ENCODE results near the gene ARHGAP22. TPM values are rescaled to one million over a fixed set of nuclear protein-coding genes. Genes with fewer than 3 reads are reported as not detected.

ARHGAP22 gene
- total and polyA plus RNA-seq, 2 donors (not counting 1 experiment from before 2014, with no cell fraction given), result 10.4 to 75.5 TPM

DNA sequence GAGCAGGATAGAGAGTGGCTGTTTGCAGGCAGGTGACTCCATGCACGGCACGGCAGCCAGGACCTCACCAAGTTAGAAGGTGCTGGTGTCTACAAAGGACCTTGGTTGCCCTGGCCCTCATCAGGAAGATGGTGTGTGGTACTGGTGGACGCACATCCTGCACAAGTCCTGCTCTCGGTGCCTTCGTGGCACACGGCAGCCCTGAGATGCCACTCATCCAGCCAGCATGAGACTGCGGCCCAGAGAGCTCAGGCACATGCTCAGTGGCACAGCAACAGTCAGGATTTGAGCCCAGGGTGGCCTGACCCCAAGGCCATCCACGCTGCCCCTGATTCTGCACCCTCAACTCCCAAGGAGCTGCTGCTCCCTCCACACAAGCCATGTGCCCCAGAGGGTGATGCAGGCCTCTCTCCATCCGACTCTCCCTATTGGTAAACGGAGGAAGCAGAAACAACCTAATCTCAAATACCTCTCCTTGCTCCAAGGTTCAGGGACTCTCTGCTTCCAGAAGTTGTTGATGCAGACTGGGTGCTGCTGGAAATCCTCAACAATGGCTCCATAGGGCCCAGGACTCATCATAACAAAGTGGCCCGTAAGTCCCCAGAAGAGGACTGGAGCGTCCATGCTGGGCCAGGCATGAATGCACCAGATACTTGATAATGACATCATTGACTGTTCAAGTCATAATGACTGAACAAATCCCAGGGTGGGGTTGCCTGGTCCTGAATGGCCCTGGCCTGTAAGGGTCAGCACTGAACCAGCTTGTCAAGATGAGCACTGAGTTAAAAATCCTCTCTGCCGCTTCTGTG lies 93.6 kb downstream of the ARHGAP22 start:
- H3K9ac ChIP-seq (ENCODE audit: insufficient read depth, low read length), result no peak overlapping the region
- TF ChIP-seq CTCF (conservative IDR thresholded peaks at IDR 0.05 in 1 of 2, IDR thresholded peaks at IDR 0.05 in 1 of 2; ENCODE audit: low read depth in 1 of 2, low read length in 2 of 2) (no peak), EZH2 (IDR thresholded peaks at IDR 0.05; ENCODE audit: low read length, missing control alignments) (no peak)
- H3K36me3 ChIP-seq (ENCODE audit: control insufficient read depth, insufficient read depth, low read length), result no peaks in the 10 kb centered on the region
- no peak overlapping the region for H3K4me2 ChIP-seq (ENCODE audit: extremely low read depth, insufficient read depth, low read length)
- H3K4me1 ChIP-seq (ENCODE audit: control insufficient read depth, extremely low read depth, insufficient read depth, low read length), result peaks cover 9% of the 10 kb centered on the region
- no peaks in the 10 kb centered on the region for H3K9me3 ChIP-seq (ENCODE audit: control insufficient read depth, insufficient read depth, low read depth, low read length)
- no peaks in the 10 kb centered on the region for H3K27me3 ChIP-seq (ENCODE audit: control insufficient read depth, insufficient read depth, low read length)
- peaks cover 93% of the 10 kb centered on the region for H3K79me2 ChIP-seq (ENCODE audit: control insufficient read depth, insufficient read depth, low read length)
- no peak overlapping the region for H2AFZ ChIP-seq (ENCODE audit: low read length)
- no peak overlapping the region for H3K27ac ChIP-seq (ENCODE audit: insufficient read depth, low read length)
- no peak overlapping the region for H3K4me3 ChIP-seq (replicated peaks in 1 of 4; ENCODE audit: control extremely low read depth in 1 of 4, insufficient read depth in 1 of 4, low read depth in 3 of 4, low read length in 4 of 4)
- no peak for DNase-seq (ENCODE audit: low read depth in 2 of 2)
- no peaks in the 10 kb centered on the region for H4K20me1 ChIP-seq (ENCODE audit: control insufficient read depth, extremely low read depth, insufficient read depth, low read length)

DNA sequence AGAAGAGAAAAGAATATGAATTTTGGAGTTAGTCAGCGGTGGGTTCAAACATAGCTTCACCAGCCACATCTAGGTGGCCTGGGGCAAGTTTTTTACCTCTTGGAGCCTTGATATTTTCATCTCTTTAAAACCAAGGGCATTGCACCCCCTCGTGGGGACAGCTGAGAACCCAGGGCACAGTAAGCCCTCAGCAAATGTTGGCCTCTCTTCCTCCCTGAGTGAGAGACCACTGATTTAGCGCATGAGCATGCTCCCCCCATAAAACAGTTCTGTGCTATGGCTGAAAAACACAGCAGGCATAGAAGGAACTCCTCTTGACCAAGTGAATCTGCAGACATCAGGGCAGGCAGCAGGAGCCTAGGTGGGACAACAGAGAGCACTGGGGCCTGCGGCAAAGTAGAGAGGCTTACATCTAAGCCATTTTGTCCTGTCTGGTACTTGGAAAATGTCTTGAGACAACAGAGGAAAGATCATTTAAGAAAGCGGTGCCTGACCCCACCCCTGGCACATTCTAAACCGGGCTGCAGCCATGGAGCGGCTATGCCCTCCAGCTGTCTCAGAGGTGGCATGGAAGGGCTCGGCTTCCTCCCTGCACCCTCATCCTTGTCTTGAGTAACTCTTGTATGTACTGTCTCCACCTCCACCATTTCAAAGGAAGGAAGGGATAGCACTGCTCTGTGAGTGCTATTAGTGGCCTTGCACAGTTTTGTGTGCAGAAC lies 94.7 kb downstream of the ARHGAP22 start:
- no peak overlapping the region for H2AFZ ChIP-seq (ENCODE audit: low read length)
- DNase-seq (ENCODE audit: low read depth in 2 of 2), result peak in 1 of 2 donors; percentile 39
- H3K36me3 ChIP-seq (ENCODE audit: control insufficient read depth, insufficient read depth, low read length), result no peaks in the 10 kb centered on the region
- no peak overlapping the region for H3K27ac ChIP-seq (ENCODE audit: insufficient read depth, low read length)
- H3K9me3 ChIP-seq (ENCODE audit: control insufficient read depth, insufficient read depth, low read depth, low read length), result no peaks in the 10 kb centered on the region
- H3K9ac ChIP-seq (ENCODE audit: insufficient read depth, low read length), result no peak overlapping the region
- TF ChIP-seq EZH2 (IDR thresholded peaks at IDR 0.05; ENCODE audit: low read length, missing control alignments) (no peak), CTCF (conservative IDR thresholded peaks at IDR 0.05 in 1 of 2, IDR thresholded peaks at IDR 0.05 in 1 of 2; ENCODE audit: low read depth in 1 of 2, low read length in 2 of 2) (peak; percentile 12 to 53)
- H3K4me1 ChIP-seq (ENCODE audit: control insufficient read depth, extremely low read depth, insufficient read depth, low read length), result peaks cover 9% of the 10 kb centered on the region
- H3K79me2 ChIP-seq (ENCODE audit: control insufficient read depth, insufficient read depth, low read length), result peaks cover 95% of the 10 kb centered on the region
- H4K20me1 ChIP-seq (ENCODE audit: control insufficient read depth, extremely low read depth, insufficient read depth, low read length), result no peaks in the 10 kb centered on the region
- no peaks in the 10 kb centered on the region for H3K27me3 ChIP-seq (ENCODE audit: control insufficient read depth, insufficient read depth, low read length)
- no peak overlapping the region for H3K4me3 ChIP-seq (replicated peaks in 1 of 4; ENCODE audit: control extremely low read depth in 1 of 4, insufficient read depth in 1 of 4, low read depth in 3 of 4, low read length in 4 of 4)
- no peak overlapping the region for H3K4me2 ChIP-seq (ENCODE audit: extremely low read depth, insufficient read depth, low read length)
